B cell (primary cell): ENCODE data around the gene C3orf38. TPM values are rescaled to one million over a fixed set of nuclear protein-coding genes. Genes with fewer than 3 reads are reported as not detected.

Source experiments
- ATAC-seq: fragments of 200-7000 bp; cut with Tn5 transposase; one replicate; pipeline ENCODE4 v1.10.0; 2021; ENCODE audit warnings: low read depth, mild to moderate bottlenecking, moderate number of reproducible peaks, moderate library complexity
- CTCF ChIA-PET: fragments of 350-600 bp; sonication (Branson Sonifier 250); formaldehyde crosslinking; loops from one replicate; lab custom pipeline; 2021; ENCODE audit warnings: antibody characterized with exemption, inconsistent platforms; lab: Charles Lee
- POLR2A ChIA-PET: fragments of 350-600 bp; sonication (Branson Sonifier 250); formaldehyde crosslinking; loops from one replicate; lab custom pipeline; 2021; ENCODE audit warnings: antibody characterized with exemption; lab: Charles Lee
- DNase-seq: peaks from one replicate; pipeline ENCODE4 v3.0.0; 2013
- H2AFZ ChIP-seq: 2 replicates; pipeline ENCODE4 v1.6.1; 2012; ENCODE audit warnings: mild to moderate bottlenecking, low read depth, low read length; ENCODE audit not compliant: insufficient read depth, poor library complexity, severe bottlenecking
- H3K27ac ChIP-seq, 2 donors: 1 replicate in 1 of 2; 2 replicates in 1 of 2; pipeline ENCODE4 v1.5.1; 2012 to 2013; ENCODE audit warnings: low read length in 2 of 2, mild to moderate bottlenecking in 2 of 2, moderate library complexity in 1 of 2
- H3K27me3 ChIP-seq, 4 experiments: fragments of 200-600 bp in 1 of 4; sonication (generic) in 1 of 4; replicated peaks in 1 of 4; 1 replicate in 2 of 4; 2 replicates in 2 of 4; pipeline versions ENCODE4 v1.6.1 to v1.7.0; 2013 to 2016; ENCODE audit warnings: low read length in 3 of 4, mild to moderate bottlenecking in 2 of 4, mixed read lengths in 1 of 4, moderate library complexity in 1 of 4; ENCODE audit not compliant: insufficient read depth in 4 of 4, control insufficient read depth in 3 of 4; ENCODE audit errors: control extremely low read depth in 1 of 4
- H3K36me3 ChIP-seq, 2 experiments: replicated peaks in 1 of 2; 1 replicate in 1 of 2; 2 replicates in 1 of 2; pipeline versions ENCODE4 v1.6.1 to v1.7.1; 2013; ENCODE audit warnings: low read length in 1 of 2; ENCODE audit not compliant: insufficient read depth in 2 of 2, control insufficient read depth in 1 of 2; ENCODE audit errors: control extremely low read depth in 1 of 2, extremely low read depth in 1 of 2
- H3K4me1 ChIP-seq, 2 donors: fragments of 200-600 bp in 1 of 2; sonication (generic) in 1 of 2; 1 replicate in 1 of 2; 2 replicates in 1 of 2; pipeline versions ENCODE4 v1.5.1 to v1.6.1; 2013 to 2017; ENCODE audit warnings: low read length in 2 of 2; ENCODE audit not compliant: control insufficient read depth in 2 of 2, insufficient read depth in 2 of 2
- H3K4me2 ChIP-seq: replicated peaks from 2 replicates; pipeline ENCODE3; 2012; ENCODE audit warnings: mild to moderate bottlenecking, low read depth, low read length; ENCODE audit not compliant: poor library complexity, severe bottlenecking
- H3K4me3 ChIP-seq, 5 experiments: fragments of 200-600 bp in 1 of 5; sonication (generic) in 1 of 5; 1 replicate in 3 of 5; 2 replicates in 2 of 5; pipeline versions ENCODE4 v1.5.1 to v1.7.0; 2011 to 2016; ENCODE audit warnings: low read length in 4 of 5, mild to moderate bottlenecking in 4 of 5, low read depth in 2 of 5, control low read depth in 1 of 5, moderate library complexity in 1 of 5; ENCODE audit not compliant: insufficient read depth in 1 of 5; ENCODE audit errors: control extremely low read depth in 1 of 5, extremely low read depth in 1 of 5
- H3K79me2 ChIP-seq: fragments of 200-600 bp; sonication (generic); one replicate; pipeline ENCODE4 v1.6.0; 2016; ENCODE audit warnings: low read length; ENCODE audit not compliant: control insufficient read depth, insufficient read depth
- H3K9ac ChIP-seq: fragments of 200-600 bp; sonication (generic); 2 replicates; pipeline ENCODE4 v1.6.1; 2017; ENCODE audit warnings: mild to moderate bottlenecking, low read length, moderate library complexity
- H3K9me3 ChIP-seq, 3 donors: one replicate each; pipeline versions ENCODE4 v1.6.1 to v1.7.1; 2013; ENCODE audit warnings: low read length in 2 of 3; ENCODE audit not compliant: control insufficient read depth in 2 of 3, insufficient read depth in 1 of 3; ENCODE audit errors: control extremely low read depth in 1 of 3
- H4K20me1 ChIP-seq: 2 replicates; pipeline ENCODE4 v1.6.0; 2012; ENCODE audit warnings: mild to moderate bottlenecking, low read length; ENCODE audit not compliant: insufficient read depth, control insufficient read depth, poor library complexity, severe bottlenecking
- H3K27ac Mint-ChIP-seq: one replicate; pipeline ENCODE4 v1.8.0; 2021; ENCODE audit warnings: mixed read lengths
- H3K27me3 Mint-ChIP-seq: one replicate; pipeline ENCODE4 v1.8.0; 2021; ENCODE audit warnings: mixed read lengths
- H3K4me1 Mint-ChIP-seq: one replicate; pipeline ENCODE4 v1.8.0; 2021; ENCODE audit warnings: mixed read lengths
- H3K4me3 Mint-ChIP-seq: one replicate; pipeline ENCODE4 v1.8.0; 2021; ENCODE audit warnings: mixed read lengths
- H3K9me3 Mint-ChIP-seq: one replicate; pipeline ENCODE4 v1.8.0; 2022; ENCODE audit warnings: mixed read lengths; ENCODE audit not compliant: insufficient read depth
- EZH2 ChIP-seq: IDR thresholded peaks from 2 replicates; pipeline ENCODE4 v1.6.1; 2012; ENCODE audit warnings: borderline replicate concordance, low read depth, mild to moderate bottlenecking, moderate library complexity, low read length; ENCODE audit not compliant: insufficient read depth, poor library complexity, severe bottlenecking
- WGBS: methylation state at CpG from one replicate; pipeline ENCODE4 v1.1.5; 2013; ENCODE audit warnings: missing lambda C conversion rate; ENCODE audit not compliant: insufficient coverage; 5-methylcytosine and 5-hydroxymethylcytosine counted together
- intact Hi-C: fragments of 100-400 bp; cut with micrococcal nuclease; formaldehyde crosslinking; loops from one replicate; pipeline ENCODE4 v1.10.0; 2022
- polyA plus RNA-seq: library from polyadenylated mRNA; depleted of rRNA; stranded (reverse); fragments of >200 nt; gene quantifications from 2 replicates; pipeline ENCODE4 v1.2.3, GENCODE V29; 2012
- total RNA-seq, 2 donors: library from RNA; stranded (reverse); fragments of 120-200 nt in 1 of 2; gene quantifications; 1 replicate in 1 of 2; 2 replicates in 1 of 2; pipeline versions ENCODE4 v1.2.3 to v1.2.4, GENCODE V29; 2013 to 2022
- TF ChIP-seq, protein P1 (sequence below): fragments of 200-600 bp; IDR thresholded peaks from one replicate; pipeline ENCODE4 v1.8.0; 2022; ENCODE audit warnings: antibody characterized with exemption, mild to moderate bottlenecking

The C3orf38 gene
- total and polyA plus RNA-seq, 2 donors (not counting 1 experiment from before 2014, with no cell fraction given), result 19.8 to 42.5 TPM

DNA sequence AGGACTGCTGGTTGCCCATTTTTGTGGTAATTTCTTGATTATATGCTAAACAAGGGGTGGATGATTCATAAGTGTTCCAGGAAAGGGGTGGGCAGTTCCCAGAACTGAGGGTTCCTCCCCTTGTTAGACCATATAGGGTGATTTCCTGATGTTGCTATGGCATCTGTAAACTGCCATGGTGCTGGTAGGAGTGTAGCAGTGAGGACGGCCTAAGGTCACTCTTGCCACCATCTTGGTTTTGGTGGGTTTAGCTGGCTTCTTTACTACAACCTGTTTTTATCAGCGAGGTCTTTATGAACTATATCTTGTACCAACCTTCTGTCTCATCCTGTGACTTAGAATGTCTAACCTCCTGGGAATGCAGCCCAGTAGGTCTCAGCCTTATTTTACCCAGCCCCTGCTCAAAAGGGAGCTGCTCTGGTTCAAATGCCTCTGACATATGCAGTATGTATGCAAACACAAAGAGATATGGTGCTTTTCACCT, 46.2 kb downstream of the C3orf38 start:
- H3K79me2 ChIP-seq, result no peaks in the 10 kb centered on the region
- no peaks in the 10 kb centered on the region for H3K4me1 ChIP-seq
- H4K20me1 ChIP-seq, result no peaks in the 10 kb centered on the region
- no peak overlapping the region for H3K4me3 ChIP-seq
- ATAC-seq (no peak), DNase-seq (no peak)
- H3K9me3 Mint-ChIP-seq, result no peaks in the 10 kb centered on the region
- H3K4me3 Mint-ChIP-seq, result no peak overlapping the region
- no peak for TF ChIP-seq EZH2
- TF ChIP-seq, protein P1, sequence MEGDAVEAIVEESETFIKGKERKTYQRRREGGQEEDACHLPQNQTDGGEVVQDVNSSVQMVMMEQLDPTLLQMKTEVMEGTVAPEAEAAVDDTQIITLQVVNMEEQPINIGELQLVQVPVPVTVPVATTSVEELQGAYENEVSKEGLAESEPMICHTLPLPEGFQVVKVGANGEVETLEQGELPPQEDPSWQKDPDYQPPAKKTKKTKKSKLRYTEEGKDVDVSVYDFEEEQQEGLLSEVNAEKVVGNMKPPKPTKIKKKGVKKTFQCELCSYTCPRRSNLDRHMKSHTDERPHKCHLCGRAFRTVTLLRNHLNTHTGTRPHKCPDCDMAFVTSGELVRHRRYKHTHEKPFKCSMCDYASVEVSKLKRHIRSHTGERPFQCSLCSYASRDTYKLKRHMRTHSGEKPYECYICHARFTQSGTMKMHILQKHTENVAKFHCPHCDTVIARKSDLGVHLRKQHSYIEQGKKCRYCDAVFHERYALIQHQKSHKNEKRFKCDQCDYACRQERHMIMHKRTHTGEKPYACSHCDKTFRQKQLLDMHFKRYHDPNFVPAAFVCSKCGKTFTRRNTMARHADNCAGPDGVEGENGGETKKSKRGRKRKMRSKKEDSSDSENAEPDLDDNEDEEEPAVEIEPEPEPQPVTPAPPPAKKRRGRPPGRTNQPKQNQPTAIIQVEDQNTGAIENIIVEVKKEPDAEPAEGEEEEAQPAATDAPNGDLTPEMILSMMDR, result no peak
- WGBS, result 100% methylated on average over 2 of the region's 2 CpGs
- H3K9ac ChIP-seq, result no peak overlapping the region
- H3K27ac Mint-ChIP-seq, result no peak overlapping the region
- no peaks in the 10 kb centered on the region for H3K9me3 ChIP-seq
- H2AFZ ChIP-seq, result no peak overlapping the region
- ChIA-PET POLR2A (no interaction called here), CTCF (interaction anchor here (1.0 kb wide), 1 partner anchor 9 kb away, joined by 3 read pairs; no protein-coding TSS in a partner anchor)
- H3K36me3 ChIP-seq, result no peaks in the 10 kb centered on the region
- intact Hi-C loops, result no loop called here
- no peak overlapping the region for H3K4me2 ChIP-seq
- H3K27me3 Mint-ChIP-seq, result peaks cover 4% of the 10 kb centered on the region
- H3K27ac ChIP-seq, result no peak overlapping the region
- no peaks in the 10 kb centered on the region for H3K27me3 ChIP-seq
- H3K4me1 Mint-ChIP-seq, result no peaks in the 10 kb centered on the region

DNA sequence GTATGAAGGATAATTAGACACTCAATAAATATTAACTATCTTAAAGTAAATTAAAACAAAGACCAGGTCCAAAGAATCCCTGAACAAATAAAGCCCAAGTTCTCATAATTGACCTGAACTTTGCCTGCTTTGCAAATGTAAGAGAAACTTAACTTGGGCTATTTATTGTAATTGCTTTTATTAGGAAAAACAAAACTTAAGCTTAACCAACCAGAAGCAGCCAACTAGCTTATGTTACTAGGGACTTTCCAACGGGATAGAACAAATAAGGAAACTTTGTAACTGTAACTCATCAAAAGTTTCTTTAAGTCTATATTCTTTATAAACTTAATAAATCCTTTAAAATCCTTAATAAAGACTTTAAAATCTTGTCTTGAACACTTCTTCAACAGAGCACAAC, 48.4 kb downstream of the C3orf38 start:
- H2AFZ ChIP-seq, result no peak overlapping the region
- H3K9ac ChIP-seq, result no peak overlapping the region
- Mint-ChIP-seq H3K27me3 (peaks cover 4% of the 10 kb centered on the region), H3K4me3 (no peak overlapping the region), H3K4me1 (no peaks in the 10 kb centered on the region), H3K9me3 (no peaks in the 10 kb centered on the region), H3K27ac (no peak overlapping the region)
- H4K20me1 ChIP-seq, result no peaks in the 10 kb centered on the region
- ChIA-PET CTCF (interaction anchor here (0.7 kb wide), 1 partner anchor 891 kb away, joined by 3 read pairs; no protein-coding TSS in a partner anchor), POLR2A (no interaction called here)
- no peaks in the 10 kb centered on the region for H3K9me3 ChIP-seq
- H3K27me3 ChIP-seq, result no peaks in the 10 kb centered on the region
- TF ChIP-seq, protein P1, result no peak
- TF ChIP-seq EZH2, result no peak
- H3K27ac ChIP-seq, result no peak overlapping the region
- DNase-seq (no peak), ATAC-seq (no peak)
- no CpG with 5 or more reads among the region's 1 CpG for WGBS
- H3K4me3 ChIP-seq, result no peak overlapping the region
- H3K36me3 ChIP-seq, result no peaks in the 10 kb centered on the region
- H3K4me1 ChIP-seq, result no peaks in the 10 kb centered on the region
- no peak overlapping the region for H3K4me2 ChIP-seq
- intact Hi-C loops, result no loop called here
- H3K79me2 ChIP-seq, result no peaks in the 10 kb centered on the region
